ENCODE measurements around the gene PCDHA7. TPM values are rescaled to one million over a fixed set of nuclear protein-coding genes. Genes with fewer than 3 reads are reported as not detected.
"Not testable (repeated sequence)": the region's sequence is repeated elsewhere in the genome, so short reads cannot be mapped to it uniquely, and the experiment has no call there.

PCDHA7 gene
- total RNA-seq, 1 donor, result 0.18 TPM

DNA sequence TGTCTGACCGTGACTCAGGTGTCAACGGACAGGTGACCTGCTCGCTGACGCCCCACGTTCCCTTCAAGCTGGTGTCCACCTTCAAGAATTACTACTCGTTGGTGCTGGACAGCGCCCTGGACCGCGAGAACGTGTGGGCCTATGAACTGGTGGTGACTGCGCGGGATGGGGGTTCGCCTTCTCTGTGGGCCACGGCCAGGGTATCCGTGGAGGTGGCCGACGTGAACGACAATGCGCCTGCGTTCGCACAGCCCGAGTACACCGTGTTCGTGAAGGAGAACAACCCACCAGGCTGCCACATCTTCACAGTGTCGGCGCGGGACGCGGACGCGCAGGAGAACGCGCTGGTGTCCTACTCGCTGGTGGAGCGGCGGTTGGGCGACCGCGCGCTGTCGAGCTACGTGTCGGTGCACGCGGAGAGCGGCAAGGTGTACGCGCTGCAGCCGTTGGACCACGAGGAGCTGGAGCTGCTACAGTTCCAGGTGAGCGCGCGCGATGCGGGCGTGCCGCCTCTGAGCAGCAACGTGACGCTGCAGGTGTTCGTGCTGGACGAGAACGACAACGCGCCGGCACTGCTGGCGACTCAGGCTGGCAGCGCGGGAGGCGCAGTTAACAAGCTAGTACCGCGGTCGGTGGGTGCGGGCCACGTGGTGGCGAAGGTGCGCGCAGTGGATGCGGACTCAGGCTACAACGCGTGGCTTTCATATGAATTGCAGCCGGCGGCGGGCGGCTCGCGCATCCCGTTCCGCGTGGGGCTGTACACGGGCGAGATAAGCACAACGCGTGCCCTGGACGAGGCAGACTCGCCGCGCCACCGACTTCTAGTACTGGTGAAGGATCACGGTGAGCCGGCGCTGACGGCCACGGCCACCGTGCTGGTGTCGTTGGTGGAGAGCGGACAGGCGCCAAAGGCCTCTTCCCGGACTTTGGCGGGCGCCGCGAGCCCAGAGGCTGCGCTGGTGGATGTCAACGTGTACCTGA, 36.4 kb downstream of the PCDHA7 start:
- DNase-seq (ENCODE audit: low read depth), result no peak
- TF ChIP-seq, protein P1, sequence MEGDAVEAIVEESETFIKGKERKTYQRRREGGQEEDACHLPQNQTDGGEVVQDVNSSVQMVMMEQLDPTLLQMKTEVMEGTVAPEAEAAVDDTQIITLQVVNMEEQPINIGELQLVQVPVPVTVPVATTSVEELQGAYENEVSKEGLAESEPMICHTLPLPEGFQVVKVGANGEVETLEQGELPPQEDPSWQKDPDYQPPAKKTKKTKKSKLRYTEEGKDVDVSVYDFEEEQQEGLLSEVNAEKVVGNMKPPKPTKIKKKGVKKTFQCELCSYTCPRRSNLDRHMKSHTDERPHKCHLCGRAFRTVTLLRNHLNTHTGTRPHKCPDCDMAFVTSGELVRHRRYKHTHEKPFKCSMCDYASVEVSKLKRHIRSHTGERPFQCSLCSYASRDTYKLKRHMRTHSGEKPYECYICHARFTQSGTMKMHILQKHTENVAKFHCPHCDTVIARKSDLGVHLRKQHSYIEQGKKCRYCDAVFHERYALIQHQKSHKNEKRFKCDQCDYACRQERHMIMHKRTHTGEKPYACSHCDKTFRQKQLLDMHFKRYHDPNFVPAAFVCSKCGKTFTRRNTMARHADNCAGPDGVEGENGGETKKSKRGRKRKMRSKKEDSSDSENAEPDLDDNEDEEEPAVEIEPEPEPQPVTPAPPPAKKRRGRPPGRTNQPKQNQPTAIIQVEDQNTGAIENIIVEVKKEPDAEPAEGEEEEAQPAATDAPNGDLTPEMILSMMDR (IDR thresholded peaks at IDR 0.05; ENCODE audit: insufficient read depth, low read length), result no peak
- no peak overlapping the region for H3K4me3 ChIP-seq (ENCODE audit: low read depth, low read length)

DNA sequence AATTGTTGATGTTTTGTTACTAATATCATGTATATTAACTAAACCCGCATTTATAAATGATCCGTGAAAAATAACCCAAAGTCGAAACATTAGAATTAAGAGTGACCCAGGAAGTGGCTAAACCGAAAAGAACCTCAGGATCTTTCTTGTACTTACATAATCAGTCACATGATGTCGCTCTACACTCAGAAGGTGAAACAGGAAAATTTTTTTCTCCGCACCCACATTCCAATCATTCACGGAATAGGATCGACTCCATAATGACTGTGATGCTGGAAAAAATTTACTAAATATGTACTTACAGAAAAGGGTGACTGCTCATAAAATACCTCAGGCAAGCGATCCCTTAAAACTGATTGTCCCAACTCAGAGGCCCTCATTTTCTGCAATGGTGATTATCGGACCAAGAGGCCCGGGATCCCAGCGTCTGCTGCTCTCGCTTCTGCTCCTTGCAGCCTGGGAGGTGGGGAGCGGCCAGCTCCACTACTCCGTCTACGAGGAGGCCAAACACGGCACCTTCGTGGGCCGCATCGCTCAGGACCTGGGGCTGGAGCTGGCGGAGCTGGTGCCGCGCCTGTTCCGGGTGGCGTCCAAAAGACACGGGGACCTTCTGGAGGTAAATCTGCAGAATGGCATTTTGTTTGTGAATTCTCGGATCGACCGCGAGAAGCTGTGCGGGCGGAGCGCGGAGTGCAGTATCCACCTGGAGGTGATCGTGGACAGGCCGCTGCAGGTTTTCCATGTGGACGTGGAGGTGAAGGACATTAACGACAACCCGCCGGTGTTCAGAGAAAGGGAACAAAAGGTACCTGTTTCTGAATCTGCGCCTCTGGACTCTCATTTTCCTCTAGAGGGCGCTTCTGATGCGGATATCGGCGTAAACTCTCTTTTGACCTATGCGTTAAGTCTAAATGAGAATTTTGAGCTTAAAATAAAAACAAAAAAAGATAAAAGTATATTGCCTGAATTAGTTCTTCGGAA, 41.3 kb downstream of the PCDHA7 start, which contains the start of gene PCDHA12:
Gene PCDHA12, plus strand, starts transcription at position 224 of the 981 bp plus-strand sequence. Its CDS starts 165 bp downstream, at position 389.
- H3K4me3 ChIP-seq (ENCODE audit: low read depth, low read length), result no peak within 1 kb of the TSS
- no peak for DNase-seq (ENCODE audit: low read depth)
- TF ChIP-seq, protein P1 (IDR thresholded peaks at IDR 0.05; ENCODE audit: insufficient read depth, low read length), result no peak

DNA sequence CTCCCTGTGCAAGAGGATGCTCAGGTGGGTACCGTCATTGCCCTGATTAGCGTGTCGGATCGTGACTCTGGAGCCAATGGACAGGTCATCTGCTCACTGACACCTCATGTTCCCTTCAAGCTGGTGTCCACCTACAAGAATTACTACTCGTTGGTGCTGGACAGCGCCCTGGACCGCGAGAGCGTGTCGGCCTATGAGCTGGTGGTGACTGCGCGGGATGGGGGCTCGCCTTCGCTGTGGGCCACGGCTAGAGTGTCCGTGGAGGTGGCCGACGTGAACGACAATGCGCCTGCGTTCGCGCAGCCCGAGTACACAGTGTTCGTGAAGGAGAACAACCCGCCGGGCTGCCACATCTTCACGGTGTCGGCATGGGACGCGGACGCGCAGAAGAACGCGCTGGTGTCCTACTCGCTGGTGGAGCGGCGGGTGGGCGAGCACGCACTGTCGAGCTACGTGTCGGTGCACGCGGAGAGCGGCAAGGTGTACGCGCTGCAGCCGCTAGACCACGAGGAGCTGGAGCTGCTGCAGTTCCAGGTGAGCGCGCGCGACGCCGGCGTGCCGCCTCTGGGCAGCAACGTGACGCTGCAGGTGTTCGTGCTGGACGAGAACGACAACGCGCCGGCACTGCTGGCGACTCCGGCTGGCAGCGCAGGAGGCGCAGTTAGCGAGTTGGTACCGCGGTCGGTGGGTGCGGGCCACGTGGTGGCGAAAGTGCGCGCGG, 42.6 kb downstream of the PCDHA7 start:
- H3K4me3 ChIP-seq (ENCODE audit: low read depth, low read length); DNase-seq (ENCODE audit: low read depth): not testable (repeated sequence)

DNA sequence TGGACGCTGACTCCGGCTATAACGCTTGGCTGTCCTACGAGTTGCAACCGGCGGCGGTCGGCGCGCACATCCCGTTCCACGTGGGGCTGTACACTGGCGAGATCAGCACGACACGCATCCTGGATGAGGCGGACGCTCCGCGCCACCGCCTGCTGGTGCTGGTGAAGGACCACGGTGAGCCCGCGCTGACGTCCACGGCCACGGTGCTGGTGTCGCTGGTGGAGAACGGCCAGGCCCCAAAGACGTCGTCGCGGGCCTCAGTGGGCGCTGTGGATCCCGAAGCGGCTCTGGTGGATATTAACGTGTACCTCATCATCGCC, 43.2 kb downstream of the PCDHA7 start:
- H3K4me3 ChIP-seq (ENCODE audit: low read depth, low read length), result no peak overlapping the region
- DNase-seq (ENCODE audit: low read depth), result no peak
- TF ChIP-seq, protein P1 (IDR thresholded peaks at IDR 0.05; ENCODE audit: insufficient read depth, low read length), result no peak

DNA sequence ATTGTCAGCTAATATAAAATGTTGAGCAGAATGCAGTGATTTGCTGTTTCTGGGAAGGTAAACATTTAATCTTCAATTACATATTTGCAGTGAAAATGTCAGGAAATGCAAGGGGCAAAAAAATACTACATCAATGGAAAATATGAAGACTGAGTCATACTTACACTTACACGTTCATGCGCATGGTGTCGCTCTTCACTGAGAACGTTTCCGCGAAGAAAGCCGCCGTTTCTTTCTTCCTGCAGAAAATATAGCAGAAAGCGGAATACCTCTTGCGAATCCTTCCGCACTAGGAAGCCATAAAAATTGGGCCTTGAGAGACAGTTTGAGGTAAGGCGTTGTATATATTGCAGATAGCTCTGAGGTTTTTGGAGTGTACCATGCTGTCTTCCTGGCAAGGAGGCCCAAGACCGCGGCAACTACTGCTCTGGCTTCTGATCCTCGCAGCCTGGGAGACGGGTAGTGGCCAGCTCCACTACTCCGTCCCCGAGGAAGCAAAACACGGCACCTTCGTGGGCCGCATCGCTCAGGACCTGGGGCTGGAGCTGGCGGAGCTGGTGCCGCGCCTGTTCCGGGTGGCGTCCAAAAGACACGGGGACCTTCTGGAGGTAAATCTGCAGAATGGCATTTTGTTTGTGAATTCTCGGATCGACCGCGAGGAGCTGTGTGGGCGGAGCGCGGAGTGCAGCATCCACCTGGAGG, 48.0 kb downstream of the PCDHA7 start, which contains the start of gene PCDHA13:
Gene PCDHA13, plus strand, starts transcription at position 236 of the 702 bp plus-strand sequence. Its CDS starts 145 bp downstream, at position 381.
- no peak for DNase-seq (ENCODE audit: low read depth)
- H3K4me3 ChIP-seq (ENCODE audit: low read depth, low read length), result no peak within 1 kb of the TSS
- TF ChIP-seq, protein P1 (IDR thresholded peaks at IDR 0.05; ENCODE audit: insufficient read depth, low read length), result no peak

DNA sequence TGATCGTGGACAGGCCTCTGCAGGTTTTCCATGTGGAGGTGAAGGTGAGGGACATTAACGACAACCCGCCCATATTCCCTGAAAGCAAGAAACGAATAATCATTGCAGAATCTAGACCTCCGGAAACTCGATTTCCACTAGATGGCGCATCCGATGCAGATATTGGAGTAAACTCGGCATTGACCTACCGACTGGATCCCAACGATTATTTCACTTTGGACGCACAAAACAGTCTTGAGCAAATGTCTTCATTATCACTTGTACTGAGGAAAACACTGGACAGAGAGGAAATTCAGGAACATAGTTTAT, 48.5 kb downstream of the PCDHA7 start:
- DNase-seq (ENCODE audit: low read depth), result no peak
- no peak overlapping the region for H3K4me3 ChIP-seq (ENCODE audit: low read depth, low read length)
- TF ChIP-seq, protein P1 (IDR thresholded peaks at IDR 0.05; ENCODE audit: insufficient read depth, low read length), result no peak
